Stimulated activated naive CD4-positive, alpha-beta T cell (primary cell): ENCODE measurements around the gene NUP93.

Source experiments
- DNase-seq, 6 experiments: peaks; one replicate each; lab custom pipeline; 2025; lab: John Stamatoyannopoulos, UW

The NUP93 gene

GRCh38 chr16:56817056-56817455, 87.1 kb downstream of the NUP93 start:
- DNase-seq, result no peak

DNA sequence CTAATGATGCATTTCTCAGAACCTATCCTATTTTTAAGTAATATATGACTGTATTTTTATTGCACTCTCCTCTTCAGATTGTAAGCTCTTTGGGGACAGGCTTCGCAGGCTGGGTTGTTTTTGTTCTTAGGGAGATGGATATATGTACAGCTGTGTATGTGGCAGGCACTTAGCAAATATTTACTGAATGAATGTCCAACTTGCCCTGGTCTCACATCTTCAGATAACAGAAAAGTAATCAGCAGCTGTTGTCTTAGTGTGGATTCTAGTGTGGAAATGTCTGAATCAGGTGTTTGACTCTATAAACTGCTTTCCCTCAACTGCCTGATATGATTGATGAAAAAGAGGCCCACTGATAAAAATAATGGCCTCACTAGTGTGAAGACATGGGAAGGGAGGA, 88.0 kb downstream of the NUP93 start:
- DNase-seq, result no peak

DNA sequence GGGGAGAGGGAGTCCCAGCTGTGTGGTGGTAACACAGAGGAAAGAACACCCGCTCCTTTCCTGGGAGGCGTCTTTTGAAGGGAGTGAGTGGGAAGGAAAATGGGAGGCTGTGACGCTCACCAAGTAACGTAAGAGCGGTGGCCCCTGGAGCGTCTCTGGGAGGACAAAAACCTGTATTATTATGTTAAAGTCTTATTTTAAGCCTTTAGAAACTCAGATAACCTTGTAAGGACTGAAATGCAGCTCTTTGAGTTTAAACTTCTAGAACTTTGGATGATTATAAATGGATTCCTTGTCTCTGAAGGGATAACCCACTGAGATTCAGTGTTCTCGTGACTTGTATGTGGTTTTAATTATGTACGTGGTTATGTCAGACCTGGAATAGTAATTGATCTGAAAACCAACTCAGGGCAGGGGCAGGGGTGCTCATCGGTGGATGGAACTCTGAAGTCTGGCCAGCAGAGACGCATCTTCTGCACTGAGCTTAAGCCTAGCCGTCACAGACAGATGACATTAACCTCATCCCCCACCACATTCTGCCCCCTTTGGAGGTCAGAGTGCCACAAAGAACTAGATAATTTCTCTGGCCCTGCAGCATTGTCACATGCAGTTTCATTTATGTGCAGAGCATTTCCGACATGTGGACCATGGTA, 93.3 kb downstream of the NUP93 start:
- DNase-seq, result no peak

GRCh38 chr16:56824331-56824730, 94.4 kb downstream of the NUP93 start:
- no peak for DNase-seq

DNA sequence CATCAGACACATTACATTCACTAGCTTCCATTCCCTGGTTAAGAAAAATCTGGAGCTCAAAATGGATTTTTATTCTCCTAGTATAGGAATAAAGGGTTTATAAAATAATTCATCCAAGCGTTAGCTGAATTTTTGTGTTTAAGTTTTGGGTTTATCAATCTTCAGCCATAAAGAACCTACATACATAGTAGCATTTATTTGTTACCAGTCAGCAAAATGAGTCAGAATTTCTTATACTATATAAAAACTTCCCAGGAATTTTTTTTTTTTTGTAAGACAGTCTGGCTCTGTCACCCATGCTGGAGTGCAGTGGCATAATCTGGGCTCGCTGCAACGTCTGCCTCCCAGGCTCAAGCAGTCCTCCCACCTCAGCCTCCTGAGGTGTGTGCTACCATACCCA, 94.9 kb downstream of the NUP93 start:
- DNase-seq, result no peak

DNA sequence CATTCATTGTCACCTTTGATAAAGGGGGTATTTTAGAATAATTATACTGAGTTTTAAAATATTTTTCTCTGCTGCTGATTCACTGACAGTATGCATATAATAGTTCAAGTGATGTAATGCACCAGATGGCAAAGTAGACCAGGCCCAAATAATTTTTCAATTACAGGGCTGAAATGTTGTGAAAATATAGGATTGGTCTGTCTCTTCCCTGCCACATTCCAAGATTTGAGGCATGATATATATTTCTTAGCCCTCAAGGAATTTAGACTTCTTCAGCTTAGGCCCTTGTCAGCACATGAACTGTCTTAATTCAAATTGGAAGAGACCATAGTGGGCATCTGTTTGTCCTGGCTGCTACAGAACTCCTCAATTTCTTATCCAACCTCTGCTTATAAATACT, 95.9 kb downstream of the NUP93 start:
- DNase-seq, result no peak

DNA sequence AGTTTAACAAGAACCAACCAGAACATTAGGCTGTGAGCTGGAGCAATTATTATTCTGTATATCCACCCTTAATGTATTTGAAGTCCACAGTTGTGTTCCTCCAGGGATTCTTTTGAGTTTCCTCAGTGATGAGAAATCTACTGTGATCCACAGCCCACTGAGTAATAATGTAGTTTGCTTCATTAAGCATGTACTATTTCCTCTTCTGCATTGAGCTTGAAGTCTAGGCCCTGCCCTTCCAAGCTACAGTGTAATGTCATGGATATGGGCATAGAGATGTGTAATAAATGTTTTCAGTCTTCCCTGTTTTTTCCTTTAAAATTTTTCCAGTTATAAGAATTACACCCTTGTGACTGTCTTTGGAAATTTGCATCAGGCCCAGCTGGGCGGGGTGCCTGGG, 98.7 kb downstream of the NUP93 start:
- DNase-seq, result no peak

- DNase-seq, result no peak
Observed at GRCh38 chr16:56830669-56831068, 100.7 kb downstream of the NUP93 start.

DNA sequence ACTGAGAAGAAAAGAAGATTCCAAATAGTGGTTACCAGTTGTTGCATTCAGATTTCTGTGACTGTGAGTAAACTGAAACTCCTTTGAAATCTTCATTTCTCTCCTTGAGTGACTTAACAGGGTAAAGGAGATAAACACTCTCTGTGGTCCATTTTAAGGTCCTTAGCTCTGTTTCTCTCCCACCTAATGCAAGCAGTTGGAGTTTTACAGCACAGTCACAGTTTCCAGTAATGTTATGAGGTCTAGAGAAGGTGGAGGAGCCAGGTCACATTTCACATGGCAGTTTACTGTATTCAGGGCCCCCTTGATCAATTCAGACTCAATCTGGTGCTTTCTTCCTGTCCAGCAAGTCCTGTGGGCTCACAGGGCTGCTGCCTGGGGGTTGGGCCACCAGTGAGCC, 102.8 kb downstream of the NUP93 start:
- no peak for DNase-seq

- no peak for DNase-seq
Observed at GRCh38 chr16:56833243-56833970, 103.5 kb downstream of the NUP93 start.

DNA sequence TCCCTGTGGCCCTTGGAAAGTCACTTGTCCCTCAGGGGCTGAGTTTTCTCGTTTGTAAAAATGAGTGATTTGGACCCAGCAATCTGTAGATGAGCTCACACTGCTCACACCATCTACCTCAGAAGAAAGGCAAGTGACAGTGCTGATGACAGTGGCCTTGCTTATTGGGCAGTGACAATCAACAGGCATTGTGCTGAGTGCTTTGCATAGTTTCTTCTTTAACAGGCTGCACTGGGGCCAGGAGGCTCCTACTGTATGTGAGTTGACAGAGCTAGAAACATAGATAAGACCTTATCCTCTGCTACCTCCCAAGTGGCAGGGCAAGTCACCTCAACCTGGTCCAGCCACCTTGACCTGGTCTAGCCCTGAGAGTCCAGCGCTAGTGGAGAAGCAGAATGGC, 105.4 kb downstream of the NUP93 start:
- no peak for DNase-seq

DNA sequence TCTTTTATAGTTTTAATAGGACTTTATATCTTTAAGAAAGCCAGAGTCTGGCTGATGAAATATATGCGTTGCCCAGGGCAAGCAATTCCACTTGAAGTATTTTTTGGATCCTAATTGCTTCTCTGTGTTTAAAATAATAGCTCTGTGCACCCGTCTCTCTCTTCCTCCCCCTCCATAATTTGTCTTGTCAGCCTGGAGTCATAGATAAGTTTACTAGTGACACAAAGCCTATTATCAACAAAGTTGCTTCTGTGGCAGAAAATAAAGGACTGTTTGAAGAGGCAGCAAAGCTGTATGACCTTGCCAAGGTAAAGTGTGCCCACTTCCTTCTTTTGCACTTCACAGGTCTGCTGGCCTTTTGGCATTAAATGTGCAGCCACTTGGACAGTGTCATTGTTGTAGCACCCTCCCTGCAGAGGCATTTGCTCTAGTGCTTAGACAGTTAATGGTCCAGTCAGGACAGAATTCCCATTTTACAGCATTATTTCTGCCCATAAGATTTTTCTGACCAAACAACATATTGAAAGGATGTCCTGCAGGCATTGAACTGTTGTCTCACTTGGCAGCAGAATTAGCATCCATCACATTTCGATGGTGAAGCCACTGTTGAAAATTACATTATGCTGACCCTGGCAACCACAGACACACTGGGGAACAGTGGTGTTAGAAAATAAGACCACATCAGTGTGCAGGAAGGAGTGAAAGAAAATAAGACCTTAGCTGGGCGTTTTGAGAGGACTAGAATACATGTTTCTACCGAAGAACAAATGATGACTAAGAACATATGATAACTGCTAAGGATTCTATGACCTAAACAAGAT, 106.7 kb downstream of the NUP93 start:
- no peak for DNase-seq

DNA sequence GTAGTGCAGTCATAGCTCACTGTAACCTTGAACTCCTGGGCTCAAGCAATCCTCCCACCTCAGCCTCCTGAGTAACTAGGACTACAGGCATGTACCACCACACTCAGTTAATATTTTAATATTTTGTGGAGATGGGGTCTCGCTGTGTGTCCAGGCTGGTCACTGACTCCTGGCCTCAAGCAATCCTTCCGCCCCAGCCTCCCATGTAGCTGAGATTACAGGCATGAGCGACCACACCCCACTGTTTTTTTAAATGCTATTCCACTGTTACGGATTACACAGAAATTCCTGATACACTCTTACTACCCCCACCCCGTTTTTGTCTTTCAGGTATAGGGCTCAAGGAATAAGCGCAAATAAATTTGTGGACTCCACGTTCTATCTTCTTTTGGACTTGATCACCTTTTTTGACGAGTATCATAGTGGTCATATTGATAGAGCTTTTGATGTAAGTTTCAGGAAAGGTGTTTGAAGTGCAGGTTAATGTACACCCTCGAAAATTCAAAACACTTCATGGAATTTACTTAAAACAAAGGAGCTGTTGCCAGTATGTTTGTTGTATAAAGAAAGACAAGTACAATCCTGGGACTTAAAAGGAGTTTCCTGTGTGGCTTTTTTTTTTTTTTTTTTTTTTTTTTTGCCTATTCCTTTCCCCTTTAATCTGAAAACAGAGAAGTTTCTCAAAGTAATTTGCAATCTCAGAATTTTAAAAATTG, 108.9 kb downstream of the NUP93 start:
- peak in 1 of 6 experiments; percentile 11 for DNase-seq

- no peak for DNase-seq
Observed at GRCh38 chr16:56841233-56841632, 111.3 kb downstream of the NUP93 start.

GRCh38 chr16:56841659-56842058, 111.7 kb downstream of the NUP93 start:
- no peak for DNase-seq

GRCh38 chr16:56842133-56842532, 112.2 kb downstream of the NUP93 start:
- DNase-seq, result no peak

DNA sequence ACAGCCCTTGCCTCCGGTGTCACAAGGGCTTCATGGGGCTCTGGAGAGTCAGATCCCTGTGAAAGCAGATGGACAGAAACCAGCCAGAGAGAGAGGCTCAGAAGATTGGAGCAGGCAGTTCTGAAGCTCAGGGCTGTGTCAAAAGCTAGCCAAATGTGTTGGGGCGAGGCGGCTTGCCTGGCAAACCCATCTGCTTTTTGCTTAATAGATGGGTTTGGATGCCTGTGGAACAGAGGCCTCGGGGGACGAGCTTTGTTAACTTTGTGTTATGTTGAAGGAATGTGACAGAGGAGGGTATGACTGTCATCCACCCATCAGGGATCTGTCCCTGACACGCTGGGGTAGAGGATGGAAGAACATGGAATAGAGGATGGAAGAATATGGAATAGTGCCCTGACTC, 114.1 kb downstream of the NUP93 start:
- DNase-seq, result no peak

GRCh38 chr16:56847173-56847910, 117.4 kb downstream of the NUP93 start:
- peak in 3 of 6 experiments; percentile 10 to 24 (median 16) for DNase-seq

GRCh38 chr16:56848029-56848936, 118.4 kb downstream of the NUP93 start:
- DNase-seq, result no peak

GRCh38 chr16:56848955-56849689, 119.2 kb downstream of the NUP93 start:
- DNase-seq, result no peak
